Endodermal cell (in vitro differentiated cells): Measurements from ENCODE around the gene BLOC1S1. TPM values are rescaled to one million over a fixed set of nuclear protein-coding genes. Genes with fewer than 3 reads are reported as not detected.

Source experiments
- DNase-seq: peaks from one replicate; pipeline ENCODE4 v3.0.0-alpha.2; 2017
- H3K27ac ChIP-seq: 2 replicates; pipeline ENCODE4 v1.5.1; 2013; ENCODE audit warnings: mild to moderate bottlenecking, low read depth, low read length, moderate library complexity
- H3K27me3 ChIP-seq: 2 replicates; pipeline ENCODE4 v1.6.1; 2013; ENCODE audit warnings: mild to moderate bottlenecking, low read length, moderate library complexity; ENCODE audit not compliant: insufficient read depth, control insufficient read depth, poor library complexity, severe bottlenecking
- H3K36me3 ChIP-seq: 2 replicates; pipeline ENCODE4 v1.7.0; 2013; ENCODE audit warnings: mild to moderate bottlenecking, low read length, moderate library complexity; ENCODE audit not compliant: control insufficient read depth, insufficient read depth
- H3K4me1 ChIP-seq: one replicate; pipeline ENCODE4 v1.7.0; 2013; ENCODE audit warnings: low read length; ENCODE audit not compliant: control insufficient read depth, insufficient read depth
- H3K4me3 ChIP-seq: 2 replicates; pipeline ENCODE4 v1.5.1; 2013; ENCODE audit warnings: mild to moderate bottlenecking, low read length, moderate library complexity
- H3K9ac ChIP-seq: 2 replicates; pipeline ENCODE4 v1.6.1; 2013; ENCODE audit warnings: mild to moderate bottlenecking, low read length, moderate library complexity; ENCODE audit not compliant: poor library complexity, severe bottlenecking; ENCODE audit errors: extremely low read depth
- H3K9me3 ChIP-seq: 2 replicates; pipeline ENCODE4 v1.6.1; 2013; ENCODE audit warnings: mild to moderate bottlenecking, low read length, moderate library complexity; ENCODE audit not compliant: control insufficient read depth
- H3K27ac Mint-ChIP-seq: 2 replicates; pipeline ENCODE4 v1.8.0; 2020; ENCODE audit warnings: mixed read lengths
- H3K27me3 Mint-ChIP-seq: 2 replicates; pipeline ENCODE4 v1.8.0; 2021; ENCODE audit warnings: mild to moderate bottlenecking, mixed read lengths; ENCODE audit not compliant: insufficient read depth
- H3K36me3 Mint-ChIP-seq: 2 replicates; pipeline ENCODE4 v1.8.0; 2020; ENCODE audit warnings: low read depth, mixed read lengths
- H3K4me1 Mint-ChIP-seq: 2 replicates; pipeline ENCODE4 v1.8.0; 2020; ENCODE audit warnings: mixed read lengths
- H3K4me3 Mint-ChIP-seq: 2 replicates; pipeline ENCODE4 v1.8.0; 2020; ENCODE audit warnings: mild to moderate bottlenecking, moderate library complexity, mixed read lengths
- H3K9me3 Mint-ChIP-seq: 2 replicates; pipeline ENCODE4 v1.8.0; 2020; ENCODE audit warnings: mild to moderate bottlenecking, mixed read lengths
- WGBS, 2 experiments: methylation state at CpG; one replicate each; pipeline versions ENCODE4 v1.1.5 to v1.1.7; 2013; ENCODE audit warnings: missing lambda C conversion rate in 2 of 2, mixed read lengths in 1 of 2; ENCODE audit not compliant: insufficient coverage in 1 of 2, insufficient read length in 1 of 2; 5-methylcytosine and 5-hydroxymethylcytosine counted together
- total RNA-seq, 2 donors: library from RNA; stranded (reverse); fragmentation: NEBNext Ultra II Directional in 1 of 2; extraction: Animal tissue kit (Norgen Biotek cat#: 25700) in 1 of 2; gene quantifications; 2 replicates in 1 of 2; 3 replicates in 1 of 2; pipeline ENCODE4 v1.2.1, GENCODE V29; 2021
- TF ChIP-seq, protein P1 (sequence below): fragments of 200-600 bp; sonication (generic); conservative IDR thresholded peaks from 2 replicates; pipeline ENCODE4 v1.5.0; 2021; ENCODE audit warnings: antibody characterized with exemption, mild to moderate bottlenecking

Gene BLOC1S1
- total RNA-seq, 2 donors from 2014 or later, result 95.1 to 102 TPM

GRCh38 chr12:55724226-55724939 lies 8.5 kb downstream of the BLOC1S1 start:
- Mint-ChIP-seq H3K4me3 (no peak overlapping the region), H3K4me1 (peaks cover 19% of the 10 kb centered on the region)

DNA sequence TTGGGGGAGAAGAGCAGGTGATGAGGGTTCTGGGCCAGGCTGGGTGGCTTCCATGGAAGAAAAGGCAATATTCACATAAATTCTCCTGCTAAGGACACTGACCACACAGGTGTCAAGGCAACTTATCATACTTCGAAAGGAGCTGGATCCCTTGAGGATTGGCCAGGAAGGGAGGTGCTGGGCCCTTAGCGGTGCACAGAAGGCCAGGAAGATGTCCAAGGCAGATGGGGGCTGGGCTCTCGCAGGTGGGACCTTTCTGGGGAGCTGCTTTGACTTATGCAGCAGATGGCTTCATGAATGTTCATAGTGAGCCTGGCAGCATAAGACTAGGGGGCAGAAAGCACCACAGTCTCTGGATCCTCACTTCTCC lies 9.1 kb downstream of the BLOC1S1 start:
- DNase-seq, result no peak
- H3K4me1 Mint-ChIP-seq, result peaks cover 21% of the 10 kb centered on the region
- Histone ChIP-seq H3K9ac (no peak overlapping the region), H3K4me3 (peak overlapping the region; percentile 92), H3K9me3 (no peaks in the 10 kb centered on the region), H3K36me3 (peaks cover 50% of the 10 kb centered on the region), H3K27ac (no peak overlapping the region), H3K4me1 (peaks cover 8% of the 10 kb centered on the region), H3K27me3 (no peaks in the 10 kb centered on the region)
- peaks cover 39% of the 10 kb centered on the region for H3K36me3 Mint-ChIP-seq
- TF ChIP-seq, protein P1, sequence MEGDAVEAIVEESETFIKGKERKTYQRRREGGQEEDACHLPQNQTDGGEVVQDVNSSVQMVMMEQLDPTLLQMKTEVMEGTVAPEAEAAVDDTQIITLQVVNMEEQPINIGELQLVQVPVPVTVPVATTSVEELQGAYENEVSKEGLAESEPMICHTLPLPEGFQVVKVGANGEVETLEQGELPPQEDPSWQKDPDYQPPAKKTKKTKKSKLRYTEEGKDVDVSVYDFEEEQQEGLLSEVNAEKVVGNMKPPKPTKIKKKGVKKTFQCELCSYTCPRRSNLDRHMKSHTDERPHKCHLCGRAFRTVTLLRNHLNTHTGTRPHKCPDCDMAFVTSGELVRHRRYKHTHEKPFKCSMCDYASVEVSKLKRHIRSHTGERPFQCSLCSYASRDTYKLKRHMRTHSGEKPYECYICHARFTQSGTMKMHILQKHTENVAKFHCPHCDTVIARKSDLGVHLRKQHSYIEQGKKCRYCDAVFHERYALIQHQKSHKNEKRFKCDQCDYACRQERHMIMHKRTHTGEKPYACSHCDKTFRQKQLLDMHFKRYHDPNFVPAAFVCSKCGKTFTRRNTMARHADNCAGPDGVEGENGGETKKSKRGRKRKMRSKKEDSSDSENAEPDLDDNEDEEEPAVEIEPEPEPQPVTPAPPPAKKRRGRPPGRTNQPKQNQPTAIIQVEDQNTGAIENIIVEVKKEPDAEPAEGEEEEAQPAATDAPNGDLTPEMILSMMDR, result no peak
- no peak overlapping the region for H3K4me3 Mint-ChIP-seq
- no peaks in the 10 kb centered on the region for H3K27me3 Mint-ChIP-seq
- no peaks in the 10 kb centered on the region for H3K9me3 Mint-ChIP-seq
- H3K27ac Mint-ChIP-seq, result peak overlapping the region; percentile 6
- WGBS, 2 experiments, result 87 to 100% methylated on average over 2 to 3 of the region's 3 CpGs

More at GRCh38 chr12:55724226-55724939, 8.5 kb downstream of the BLOC1S1 start:
- DNase-seq, result peak; percentile 94
- H3K4me1 ChIP-seq, result peaks cover 8% of the 10 kb centered on the region
- no peak overlapping the region for H3K4me3 ChIP-seq
- H3K27ac ChIP-seq, result no peak overlapping the region
- H3K27ac Mint-ChIP-seq, result peak overlapping the region; percentile 6
- no peaks in the 10 kb centered on the region for H3K9me3 Mint-ChIP-seq
- TF ChIP-seq, protein P1, result peak; percentile 76
- H3K9me3 ChIP-seq, result no peaks in the 10 kb centered on the region
- H3K36me3 ChIP-seq, result peaks cover 53% of the 10 kb centered on the region
- H3K9ac ChIP-seq, result no peak overlapping the region
- peaks cover 41% of the 10 kb centered on the region for H3K36me3 Mint-ChIP-seq
- 77 to 81% methylated on average over 9 to 11 of the region's 11 CpGs for WGBS, 2 experiments
- H3K27me3 Mint-ChIP-seq, result no peaks in the 10 kb centered on the region
- H3K27me3 ChIP-seq, result no peaks in the 10 kb centered on the region

DNA sequence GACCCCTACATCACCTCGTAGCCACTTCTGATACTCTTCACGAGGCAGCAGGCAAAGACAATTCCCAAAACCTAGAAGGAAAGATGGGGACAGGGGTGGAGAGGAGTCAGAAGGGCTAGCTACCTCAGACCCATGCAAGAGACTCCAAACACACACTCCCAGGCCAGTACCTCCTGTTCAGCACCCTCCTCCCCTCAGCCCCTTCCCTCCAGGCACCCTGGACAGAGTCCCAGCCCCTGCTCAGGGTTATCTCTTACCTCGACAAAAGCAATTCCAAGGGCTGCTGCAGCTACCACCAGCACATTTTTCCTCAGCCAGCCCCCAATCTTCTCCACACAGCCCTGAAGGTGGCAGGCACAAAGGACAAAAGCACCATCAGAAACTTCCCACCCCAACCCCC lies 9.7 kb downstream of the BLOC1S1 start:
- H3K27ac ChIP-seq, result no peak overlapping the region
- H3K4me1 ChIP-seq, result peaks cover 8% of the 10 kb centered on the region
- no peak overlapping the region for H3K27ac Mint-ChIP-seq
- TF ChIP-seq, protein P1, result no peak
- no peaks in the 10 kb centered on the region for H3K9me3 ChIP-seq
- H3K4me3 Mint-ChIP-seq, result peak overlapping the region; percentile 85
- H3K27me3 ChIP-seq, result no peaks in the 10 kb centered on the region
- no peak for DNase-seq
- H3K36me3 Mint-ChIP-seq, result peaks cover 39% of the 10 kb centered on the region
- 83 to 85% methylated on average over 2 to 3 of the region's 3 CpGs for WGBS, 2 experiments
- H3K27me3 Mint-ChIP-seq, result no peaks in the 10 kb centered on the region
- peaks cover 28% of the 10 kb centered on the region for H3K4me1 Mint-ChIP-seq
- H3K9me3 Mint-ChIP-seq, result no peaks in the 10 kb centered on the region
- H3K4me3 ChIP-seq, result peak overlapping the region; percentile 92
- H3K9ac ChIP-seq, result no peak overlapping the region
- H3K36me3 ChIP-seq, result peaks cover 50% of the 10 kb centered on the region
